GM18951 (cell line): Measurements from ENCODE around the gene TCF7L1.

ENCODE experiments used
- POLR2A ChIP-seq: IDR thresholded peaks from 4 replicates; pipeline ENCODE4 v1.6.1; 2011; ENCODE audit warnings: mild to moderate bottlenecking; ENCODE audit not compliant: insufficient read length, insufficient read depth; ENCODE audit errors: extremely low read depth
- in situ Hi-C: fragments of 300-500 bp; cut with MboI; formaldehyde crosslinking; loops from one replicate; pipeline ENCODE4 v1.12.0; 2022; ENCODE audit warnings: low sequenced_read_pairs, mixed read lengths, inconsistent platforms; ENCODE audit not compliant: unreplicated experiment

TCF7L1 gene

GRCh38 chr2:85160966-85161960, 28.1 kb downstream of the TCF7L1 start:
- no peak for TF ChIP-seq POLR2A
- in situ Hi-C loops, result no loop called here

GRCh38 chr2:85162746-85163301, 29.6 kb downstream of the TCF7L1 start:
- no peak for TF ChIP-seq POLR2A
- in situ Hi-C loops, result no loop called here

DNA sequence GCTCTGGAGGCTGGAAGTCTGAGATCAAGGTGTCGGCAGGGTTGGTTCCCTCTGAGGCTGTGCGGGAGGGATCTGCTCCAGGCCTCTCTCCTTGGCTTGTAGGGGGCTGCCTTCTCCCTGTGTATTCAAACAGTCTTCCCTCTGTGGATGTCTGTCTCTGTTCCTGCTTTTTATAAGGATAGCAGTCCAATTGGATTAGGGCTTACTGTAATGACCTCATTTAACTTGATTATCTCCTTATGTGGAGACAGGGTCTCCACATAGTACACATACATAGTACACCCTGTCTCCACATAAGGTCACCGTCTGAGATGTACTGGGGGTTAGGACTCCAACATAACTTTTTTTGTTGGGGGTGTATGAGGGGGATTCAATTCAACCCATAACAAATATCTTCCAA, 30.5 kb downstream of the TCF7L1 start:
- no peak for TF ChIP-seq POLR2A
- in situ Hi-C loops, result no loop called here

GRCh38 chr2:85164145-85164569, 31.0 kb downstream of the TCF7L1 start:
- TF ChIP-seq POLR2A, result no peak
- in situ Hi-C loops, result no loop called here

DNA sequence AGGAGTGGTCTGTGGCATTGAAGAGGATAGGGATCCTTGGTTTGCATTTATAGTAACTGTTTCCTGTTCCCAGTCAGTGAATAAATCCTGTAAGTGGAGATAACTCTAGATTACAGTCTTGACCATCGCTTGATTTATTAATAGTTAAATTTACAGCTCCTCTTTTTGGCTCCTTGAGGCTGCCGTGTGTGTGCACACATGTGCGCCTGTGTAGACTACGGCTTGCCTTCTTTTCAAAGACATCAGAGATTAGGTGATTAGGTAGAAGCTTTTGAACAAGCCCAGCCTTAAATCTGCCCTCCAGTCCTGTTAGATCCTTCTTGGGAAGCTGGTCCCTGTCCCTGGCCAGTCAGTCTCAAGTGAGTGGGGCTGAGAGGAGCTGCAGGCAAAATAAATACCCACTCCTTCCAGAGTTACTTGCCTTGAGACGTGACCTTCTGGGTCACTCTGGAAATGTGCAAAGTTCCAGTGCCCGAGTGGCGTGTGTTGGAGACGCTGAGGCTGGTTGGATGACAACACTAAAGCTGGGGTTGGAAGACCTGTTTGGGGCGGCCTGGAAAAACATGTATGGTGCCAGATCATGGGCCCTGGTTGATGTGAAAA, 32.0 kb downstream of the TCF7L1 start:
- no peak for TF ChIP-seq POLR2A

DNA sequence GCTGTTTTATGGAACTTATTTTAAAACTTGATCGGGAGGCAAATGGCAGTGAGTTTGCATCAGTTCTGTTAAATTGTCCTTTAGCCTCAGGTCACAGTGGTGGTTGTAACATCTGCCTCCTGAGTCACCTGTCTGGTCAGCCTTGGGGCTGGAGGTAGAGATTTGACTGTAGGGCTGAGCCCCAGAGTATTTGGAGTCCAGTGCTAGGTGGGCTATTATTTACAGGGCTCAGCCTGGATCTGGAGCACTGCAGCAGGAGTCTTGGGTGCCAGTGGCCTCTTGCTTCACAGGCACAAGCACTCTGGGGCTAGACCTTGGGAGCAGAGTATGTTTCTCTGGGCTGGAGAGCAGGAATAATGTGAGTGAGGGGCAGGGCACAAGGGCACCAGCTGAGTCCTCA, 32.8 kb downstream of the TCF7L1 start:
- TF ChIP-seq POLR2A, result no peak
- in situ Hi-C loops, result no loop called here

More for the DNA sequence above, 32.0 kb downstream of the TCF7L1 start:
- in situ Hi-C loops, result no loop called here

- in situ Hi-C loops, result no loop called here
- TF ChIP-seq POLR2A, result no peak
These were observed 34.3 kb downstream of the TCF7L1 start for GRCh38 chr2:85167479-85167878.

DNA sequence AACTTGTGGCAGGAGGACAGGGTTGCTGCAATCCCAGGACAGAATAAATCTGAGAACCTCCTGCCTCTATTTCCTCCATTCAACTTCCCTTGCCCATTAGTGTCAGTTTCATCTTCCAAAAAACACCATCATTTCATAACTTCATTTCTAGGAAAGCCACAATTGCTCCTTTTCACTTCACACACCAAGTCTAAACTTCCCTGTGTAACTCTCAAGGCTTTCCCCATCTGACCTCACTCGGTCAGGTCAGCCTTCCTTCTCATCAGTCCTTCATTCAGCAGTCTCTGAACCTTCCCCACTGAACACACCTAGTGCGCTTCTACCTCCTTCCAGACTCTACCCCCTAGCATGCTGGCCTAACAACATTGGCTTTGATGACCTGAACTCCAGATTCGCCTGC, 35.8 kb downstream of the TCF7L1 start:
- in situ Hi-C loops, result no loop called here

GRCh38 chr2:85169581-85169980, 36.4 kb downstream of the TCF7L1 start:
- in situ Hi-C loops, result no loop called here
- TF ChIP-seq POLR2A, result no peak

More for the DNA sequence above, 35.8 kb downstream of the TCF7L1 start:
- no peak for TF ChIP-seq POLR2A

- in situ Hi-C loops, result no loop called here
- no peak for TF ChIP-seq POLR2A
These were observed 37.8 kb downstream of the TCF7L1 start for GRCh38 chr2:85170938-85171475.

GRCh38 chr2:85171916-85172315, 38.7 kb downstream of the TCF7L1 start:
- no peak for TF ChIP-seq POLR2A
- in situ Hi-C loops, result no loop called here

- in situ Hi-C loops, result no loop called here
- TF ChIP-seq POLR2A, result no peak
These were observed 40.7 kb downstream of the TCF7L1 start for GRCh38 chr2:85173909-85174308.

DNA sequence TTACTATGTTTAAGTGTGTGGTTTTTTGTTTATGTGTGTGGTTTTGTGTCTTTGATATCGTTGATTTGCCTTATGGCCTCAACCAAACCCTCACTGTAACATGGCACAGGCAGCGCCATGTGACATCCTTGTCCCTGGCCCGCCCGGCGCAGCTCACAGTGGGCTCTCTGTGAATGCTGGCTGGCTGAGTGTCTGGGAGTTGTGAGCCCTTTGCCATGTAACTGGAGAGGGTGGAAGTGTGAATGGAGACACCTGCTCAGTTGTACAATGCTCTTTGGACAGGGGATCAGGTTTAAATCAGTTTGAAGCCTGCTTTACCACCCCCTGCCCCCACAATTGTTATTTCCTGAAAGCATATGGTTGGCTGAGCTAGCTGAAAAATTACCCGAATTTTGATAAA, 41.8 kb downstream of the TCF7L1 start:
- no peak for TF ChIP-seq POLR2A
- in situ Hi-C loops, result no loop called here

DNA sequence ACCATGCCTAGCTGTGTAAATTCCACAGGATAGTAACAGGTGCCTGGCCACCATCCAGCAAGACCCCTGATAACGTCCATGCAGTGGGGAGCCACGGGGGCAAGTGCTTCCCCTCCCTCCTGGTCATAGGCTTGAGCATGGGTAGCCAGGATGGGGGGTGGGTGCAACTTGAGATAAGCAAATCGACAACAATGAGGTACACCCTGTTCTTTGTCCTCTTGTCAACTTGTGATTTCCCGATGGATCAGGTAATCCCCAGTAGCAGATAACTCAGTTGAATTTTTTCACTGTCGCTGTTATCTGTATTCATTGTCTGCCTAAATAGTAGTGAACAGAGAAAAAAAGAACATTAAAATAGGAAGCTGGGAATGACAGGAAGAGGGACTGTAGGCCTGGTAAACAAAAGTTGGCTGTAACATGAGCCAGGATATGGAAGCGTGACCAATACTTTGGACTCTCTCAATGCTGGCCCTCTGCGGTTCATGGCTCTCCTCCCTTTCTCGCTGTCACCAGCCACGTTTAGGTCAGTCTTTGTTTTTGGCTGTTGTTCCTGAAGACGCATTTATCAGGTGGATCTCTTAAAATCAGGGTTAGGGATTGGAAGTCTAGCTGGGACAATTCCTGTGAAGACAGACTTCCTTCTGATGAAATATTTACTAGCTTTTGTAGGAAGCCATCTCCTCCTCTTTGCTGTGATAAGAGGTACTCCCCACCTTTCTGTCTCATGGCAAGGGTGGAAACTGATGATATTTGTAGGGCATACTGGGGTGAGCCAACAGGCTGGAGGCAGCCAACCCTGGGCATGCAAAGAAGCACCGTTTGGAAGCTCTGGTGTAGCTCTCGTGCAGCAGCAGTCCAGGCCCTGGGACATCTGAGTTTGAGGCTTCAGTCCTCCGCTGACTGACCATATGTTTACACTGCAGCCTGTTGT, 42.4 kb downstream of the TCF7L1 start:
- no peak for TF ChIP-seq POLR2A
- in situ Hi-C loops, result no loop called here
